ENCODE data around the gene LAMB1.

DNA sequence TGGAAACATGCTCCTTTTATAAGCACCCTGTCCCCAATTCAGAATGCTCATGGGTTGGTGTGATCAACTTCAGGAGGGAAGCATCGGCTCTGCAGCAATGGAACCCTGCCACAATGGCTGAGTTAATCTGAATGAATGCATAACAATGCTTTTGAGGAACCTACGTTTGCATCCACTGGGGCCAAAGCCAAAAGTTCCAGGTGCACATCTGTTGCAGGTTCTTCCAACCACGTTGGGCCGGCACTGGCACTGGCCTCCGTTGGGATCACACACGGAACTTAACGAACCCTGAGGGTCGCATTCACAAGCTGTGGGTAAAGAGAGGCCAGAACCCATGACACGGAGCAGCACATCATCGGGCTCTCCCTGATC lies 43.4 kb downstream of the LAMB1 start:
- TF ChIP-seq POLR2A (IDR thresholded peaks at IDR 0.05; ENCODE audit: low read length) (no peak), GATA1 (IDR thresholded peaks at IDR 0.05; ENCODE audit: low read depth, low read length) (no peak)

Data from erythroblast (primary cell).